Gastroesophageal sphincter (tissue), 4 donors: ENCODE data around the gene HDAC11. TPM values are rescaled to one million over a fixed set of nuclear protein-coding genes. Genes with fewer than 3 reads are reported as not detected.

Experiments
- ATAC-seq: fragments of 150-250 bp; one replicate; pipeline ENCODE4 v1.9.1; 2016; ENCODE audit warnings: mild to moderate bottlenecking, moderate library complexity
- H3K27ac ChIP-seq, 4 donors: fragments of 200-600 bp; sonication (generic) in 3 of 4; 1 replicate in 3 of 4; 2 replicates in 1 of 4; pipeline ENCODE4 v1.5.1; 2016 to 2019
- H3K27me3 ChIP-seq: fragments of 200-600 bp; sonication (generic); one replicate; pipeline ENCODE4 v1.5.1; 2019
- H3K36me3 ChIP-seq, 2 donors: fragments of 200-600 bp; sonication (generic); one replicate each; pipeline ENCODE4 v1.5.1; 2019; ENCODE audit warnings: control low read depth in 1 of 2
- H3K4me1 ChIP-seq, 3 donors: fragments of 200-600 bp; sonication (generic); 1 replicate in 2 of 3; 2 replicates in 1 of 3; pipeline ENCODE4 v1.5.1; 2016 to 2019; ENCODE audit warnings: control low read depth in 2 of 3
- H3K4me3 ChIP-seq, 2 donors: fragments of 200-600 bp; sonication (generic); one replicate each; pipeline ENCODE4 v1.5.1; 2019; ENCODE audit warnings: mild to moderate bottlenecking in 1 of 2, moderate library complexity in 1 of 2
- H3K9me3 ChIP-seq, 3 donors: fragments of 200-600 bp; sonication (generic); one replicate each; pipeline ENCODE4 v1.5.1; 2017 to 2019; ENCODE audit warnings: control low read depth in 2 of 3
- CTCF ChIP-seq, 4 experiments: fragments of 200-600 bp in 2 of 4; fragments of 450-650 bp in 2 of 4; sonication (generic) in 1 of 4; IDR thresholded peaks; one replicate each; pipeline ENCODE4 v1.5.1; 2017 to 2019; ENCODE audit warnings: antibody characterized with exemption in 4 of 4, mild to moderate bottlenecking in 2 of 4, moderate library complexity in 2 of 4
- EP300 ChIP-seq: sonication (generic); formaldehyde crosslinking; IDR thresholded peaks from one replicate; pipeline ENCODE4 v1.6.1; 2017; ENCODE audit warnings: antibody characterized with exemption, mild to moderate bottlenecking
- POLR2A ChIP-seq, 2 donors: fragments of 450-650 bp; IDR thresholded peaks; one replicate each; pipeline ENCODE4 v1.6.1; 2017; ENCODE audit warnings: antibody characterized with exemption in 2 of 2, mild to moderate bottlenecking in 2 of 2, moderate library complexity in 1 of 2
- POLR2AphosphoS5 ChIP-seq: sonication (generic); formaldehyde crosslinking; IDR thresholded peaks from one replicate; pipeline ENCODE4 v1.6.1; 2017; ENCODE audit warnings: antibody characterized with exemption
- WGBS, 2 donors: methylation state at CpG; one replicate each; pipeline ENCODE4 v1.1.5; 2018; ENCODE audit warnings: low coverage in 1 of 2; 5-methylcytosine and 5-hydroxymethylcytosine counted together
- total RNA-seq, 4 donors: library from RNA; depleted of rRNA; stranded (reverse); fragments of >200 nt; gene quantifications; one replicate each; pipeline ENCODE4 v1.1.0, GENCODE V29; 2016

Gene HDAC11
- total RNA-seq, 4 donors from 2014 or later, result 22.3 to 37.1 (median 30.0) TPM

GRCh38 chr3:13533885-13534301 is 53.8 kb downstream of the HDAC11 start:
- WGBS, 2 donors, result 87% methylated on average over 6 of the region's 8 CpGs; no CpG with 5 or more reads in 1 of the 2 donors
- Histone ChIP-seq H3K27me3 (peaks cover 34% of the 10 kb centered on the region), H3K4me3 (no peak overlapping the region), H3K27ac (peak overlapping the region in 2 of 4 donors; percentile 31 to 69), H3K9me3 (no peaks in the 10 kb centered on the region), H3K4me1 (peaks cover 0 to 44% (median 6%) of the 10 kb centered on the region in 3 donors), H3K36me3 (no peaks in the 10 kb centered on the region)
- TF ChIP-seq POLR2A (IDR thresholded peaks at IDR 0.05) (no peak), EP300 (no peak), CTCF (IDR thresholded peaks at IDR 0.05) (no peak), POLR2AphosphoS5 (no peak)
- ATAC-seq, result no peak

DNA sequence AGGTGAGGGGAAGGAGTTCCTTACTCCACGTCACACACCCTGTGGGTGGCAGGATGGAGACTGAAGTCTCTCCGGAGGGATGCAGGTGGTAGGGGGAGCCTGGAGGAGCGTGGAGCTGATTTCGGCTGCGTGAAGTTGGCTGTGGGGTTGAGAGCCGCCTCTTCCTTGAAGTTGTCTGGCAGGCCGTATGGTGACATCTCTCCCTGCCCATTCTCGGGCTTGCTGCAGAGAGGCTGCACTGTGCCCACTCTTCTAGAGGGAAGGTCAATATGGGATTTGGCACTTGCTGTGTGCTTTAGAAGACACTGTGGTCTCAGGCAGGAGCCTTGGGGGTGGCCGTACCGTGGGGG is 55.4 kb downstream of the HDAC11 start:
- H3K27ac ChIP-seq, result peak overlapping the region in 3 of 4 donors; percentile 27 to 54 (median 37)
- peaks cover 0 to 57% (median 9%) of the 10 kb centered on the region in 3 donors for H3K4me1 ChIP-seq
- ATAC-seq, result no peak

DNA sequence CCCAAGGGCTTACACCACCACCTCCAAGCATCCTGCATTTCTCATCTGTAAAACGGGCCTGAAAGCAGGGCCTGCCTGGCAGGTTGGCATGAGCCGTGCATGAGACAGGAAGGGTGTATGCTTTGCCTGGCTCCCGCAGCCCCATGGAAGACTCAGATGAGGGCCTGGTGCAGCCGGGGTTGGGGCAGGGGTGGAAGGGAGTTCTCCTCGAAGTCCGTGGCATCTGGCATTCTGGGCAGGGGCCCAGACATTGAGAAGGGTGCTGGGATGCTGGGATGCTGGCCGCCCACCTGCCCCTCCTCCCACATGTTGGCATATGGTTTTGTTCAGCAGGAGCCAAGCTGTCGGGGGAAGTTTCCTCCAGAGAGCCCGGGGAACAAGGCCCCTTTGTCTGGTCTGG is 55.8 kb downstream of the HDAC11 start:
- H3K27ac ChIP-seq, result peak overlapping the region in 3 of 4 donors; percentile 27 to 54 (median 37)
- peaks cover 28% of the 10 kb centered on the region for H3K27me3 ChIP-seq
- H3K9me3 ChIP-seq, result no peaks in the 10 kb centered on the region
- ATAC-seq, result no peak
- TF ChIP-seq POLR2AphosphoS5, result no peak
- no peak for TF ChIP-seq EP300
- no peak for TF ChIP-seq CTCF (IDR thresholded peaks at IDR 0.05)
- TF ChIP-seq POLR2A (IDR thresholded peaks at IDR 0.05), result no peak
- WGBS, 2 donors, result 48% methylated on average over 2 of the region's 9 CpGs; no CpG with 5 or more reads in 1 of the 2 donors
- no peak overlapping the region for H3K4me3 ChIP-seq
- no peaks in the 10 kb centered on the region for H3K36me3 ChIP-seq
- peaks cover 0 to 61% (median 9%) of the 10 kb centered on the region in 3 donors for H3K4me1 ChIP-seq

More for the DNA sequence above, 55.4 kb downstream of the HDAC11 start:
- Histone ChIP-seq H3K36me3 (no peaks in the 10 kb centered on the region), H3K4me3 (no peak overlapping the region), H3K27me3 (peaks cover 30% of the 10 kb centered on the region), H3K9me3 (no peaks in the 10 kb centered on the region)
- WGBS, 2 donors, result 67% methylated on average over 2 of the region's 10 CpGs; no CpG with 5 or more reads in 1 of the 2 donors
- TF ChIP-seq CTCF (IDR thresholded peaks at IDR 0.05) (no peak), POLR2AphosphoS5 (no peak), EP300 (no peak), POLR2A (IDR thresholded peaks at IDR 0.05) (no peak)

DNA sequence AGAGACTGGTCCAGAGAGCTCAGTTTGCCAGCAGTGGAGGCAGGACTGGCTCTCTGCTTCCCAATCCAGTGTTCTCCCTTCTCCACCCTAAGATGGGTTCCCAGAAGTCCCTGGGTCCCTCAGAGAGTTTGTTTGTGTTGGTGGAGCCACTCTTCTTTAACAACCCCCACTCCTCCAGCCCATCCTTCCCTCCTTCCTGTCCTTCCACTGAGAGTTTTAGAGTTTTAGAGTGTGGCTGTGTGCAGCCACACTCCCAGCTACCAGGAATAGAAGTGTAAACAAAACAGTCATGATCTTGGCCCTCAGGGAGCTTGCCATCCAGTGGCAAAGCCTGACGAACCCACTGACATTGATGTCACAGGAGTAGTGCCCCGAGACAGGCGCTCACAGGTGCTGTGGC is 56.3 kb downstream of the HDAC11 start:
- H3K4me3 ChIP-seq, result no peak overlapping the region
- peaks cover 0 to 66% (median 9%) of the 10 kb centered on the region in 3 donors for H3K4me1 ChIP-seq
- ATAC-seq, result no peak
- H3K36me3 ChIP-seq, result no peaks in the 10 kb centered on the region
- WGBS, 2 donors, result no CpG with 5 or more reads among the region's 3 CpGs
- H3K9me3 ChIP-seq, result no peaks in the 10 kb centered on the region
- H3K27me3 ChIP-seq, result peaks cover 28% of the 10 kb centered on the region
- peak overlapping the region in 3 of 4 donors; percentile 27 to 54 (median 37) for H3K27ac ChIP-seq
- no peak for TF ChIP-seq CTCF (IDR thresholded peaks at IDR 0.05)
- no peak for TF ChIP-seq POLR2AphosphoS5
- TF ChIP-seq POLR2A (IDR thresholded peaks at IDR 0.05), result no peak
- no peak for TF ChIP-seq EP300

GRCh38 chr3:13536832-13537231 is 56.7 kb downstream of the HDAC11 start:
- no peaks in the 10 kb centered on the region for H3K36me3 ChIP-seq
- peak overlapping the region in 3 of 4 donors; percentile 27 to 54 (median 37) for H3K27ac ChIP-seq
- no peaks in the 10 kb centered on the region for H3K9me3 ChIP-seq
- ATAC-seq, result no peak
- no peak overlapping the region for H3K4me3 ChIP-seq
- H3K4me1 ChIP-seq, result peaks cover 0 to 66% (median 9%) of the 10 kb centered on the region in 3 donors
- TF ChIP-seq POLR2AphosphoS5 (no peak), CTCF (IDR thresholded peaks at IDR 0.05) (no peak), POLR2A (IDR thresholded peaks at IDR 0.05) (no peak), EP300 (no peak)
- 12 to 33% methylated on average over 5 to 7 of the region's 8 CpGs for WGBS, 2 donors
- H3K27me3 ChIP-seq, result peaks cover 28% of the 10 kb centered on the region
